Testis (tissue), 2 donors: ENCODE data around the gene MADCAM1.

ENCODE experiments used
- POLR2A ChIP-seq: fragments of 450-650 bp; IDR thresholded peaks from one replicate; pipeline ENCODE4 v1.6.1; 2017; ENCODE audit warnings: antibody characterized with exemption, mild to moderate bottlenecking, moderate library complexity
- TF ChIP-seq, protein P1 (sequence below), 3 experiments: fragments of 450-650 bp in 2 of 3; fragments of 200-600 bp in 1 of 3; sonication (generic) in 1 of 3; IDR thresholded peaks; one replicate each; pipeline ENCODE4 v1.5.1; 2016 to 2019; ENCODE audit warnings: antibody characterized with exemption in 3 of 3, mild to moderate bottlenecking in 2 of 3, moderate library complexity in 1 of 3

DNA sequence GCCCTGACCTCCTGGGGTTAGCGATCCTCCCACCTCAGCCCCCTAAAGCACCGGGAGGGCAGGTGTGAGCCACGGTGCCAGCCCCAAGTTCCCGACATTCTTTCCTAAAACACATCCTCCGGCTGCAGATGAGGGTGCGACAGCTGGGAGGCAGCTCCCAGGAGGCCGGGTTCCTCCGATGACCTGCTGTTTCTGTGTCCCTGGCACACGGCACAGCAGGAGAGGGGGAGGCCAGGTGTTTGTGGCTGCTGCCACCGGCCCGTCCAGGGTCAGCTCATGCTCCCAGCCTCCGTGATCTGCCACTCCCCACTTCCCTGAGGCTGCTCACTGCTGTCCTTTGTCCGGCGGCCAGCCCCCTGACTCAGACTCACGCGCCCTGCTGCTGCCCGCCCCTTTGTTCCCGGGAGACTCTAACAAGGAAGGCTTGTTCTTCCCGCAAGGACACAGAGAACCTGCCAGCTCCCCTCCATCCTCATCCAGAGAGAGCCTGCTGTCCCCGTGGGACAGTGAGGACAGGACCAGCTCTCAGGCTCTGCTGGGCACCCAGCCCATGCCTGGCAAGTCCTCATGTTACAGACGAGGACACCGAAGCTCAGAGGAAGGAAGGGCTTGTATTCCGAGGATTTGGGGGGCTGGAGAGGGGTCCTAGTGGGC lies 10.6 kb upstream of the MADCAM1 start:
- TF ChIP-seq POLR2A = no peak
- TF ChIP-seq, protein P1, sequence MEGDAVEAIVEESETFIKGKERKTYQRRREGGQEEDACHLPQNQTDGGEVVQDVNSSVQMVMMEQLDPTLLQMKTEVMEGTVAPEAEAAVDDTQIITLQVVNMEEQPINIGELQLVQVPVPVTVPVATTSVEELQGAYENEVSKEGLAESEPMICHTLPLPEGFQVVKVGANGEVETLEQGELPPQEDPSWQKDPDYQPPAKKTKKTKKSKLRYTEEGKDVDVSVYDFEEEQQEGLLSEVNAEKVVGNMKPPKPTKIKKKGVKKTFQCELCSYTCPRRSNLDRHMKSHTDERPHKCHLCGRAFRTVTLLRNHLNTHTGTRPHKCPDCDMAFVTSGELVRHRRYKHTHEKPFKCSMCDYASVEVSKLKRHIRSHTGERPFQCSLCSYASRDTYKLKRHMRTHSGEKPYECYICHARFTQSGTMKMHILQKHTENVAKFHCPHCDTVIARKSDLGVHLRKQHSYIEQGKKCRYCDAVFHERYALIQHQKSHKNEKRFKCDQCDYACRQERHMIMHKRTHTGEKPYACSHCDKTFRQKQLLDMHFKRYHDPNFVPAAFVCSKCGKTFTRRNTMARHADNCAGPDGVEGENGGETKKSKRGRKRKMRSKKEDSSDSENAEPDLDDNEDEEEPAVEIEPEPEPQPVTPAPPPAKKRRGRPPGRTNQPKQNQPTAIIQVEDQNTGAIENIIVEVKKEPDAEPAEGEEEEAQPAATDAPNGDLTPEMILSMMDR (IDR thresholded peaks at IDR 0.05) = no peak
